ENCODE data around the gene VSIG10L2.

DNA sequence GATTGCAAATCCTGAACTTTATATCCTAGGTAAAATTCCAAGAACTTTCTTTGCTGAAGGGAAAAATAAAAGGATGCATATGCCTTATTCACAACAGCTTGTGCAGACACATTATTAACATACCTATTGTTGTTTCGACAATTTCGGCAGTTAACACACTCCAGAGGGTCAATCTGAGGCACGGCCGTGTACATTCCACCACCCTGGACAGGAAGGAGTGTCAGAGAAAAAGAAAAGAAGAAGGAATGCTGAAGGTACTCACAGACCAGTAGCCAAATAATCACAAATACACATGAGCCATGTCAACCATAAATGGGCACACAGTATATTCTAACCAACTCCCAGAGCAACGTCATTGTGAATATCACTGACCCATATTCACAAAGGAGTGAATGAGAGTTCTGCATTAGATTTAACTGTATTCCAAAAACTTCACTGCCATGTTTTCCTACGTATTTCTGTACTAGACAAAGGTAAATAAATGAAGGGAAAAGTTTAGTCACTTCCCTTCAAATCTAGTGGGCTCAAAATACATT, 32.4 kb downstream of the VSIG10L2 start:
- TF ChIP-seq EZH2 (IDR thresholded peaks at IDR 0.05; ENCODE audit: insufficient read depth, poor library complexity, severe bottlenecking) (no peak), EZH2phosphoT487 (IDR thresholded peaks at IDR 0.05; ENCODE audit: insufficient read depth, low read depth) (no peak)

Measured in GM23248 (cell line).